ENCODE measurements around the gene SWSAP1. TPM values are rescaled to one million over a fixed set of nuclear protein-coding genes. Genes with fewer than 3 reads are reported as not detected.

The SWSAP1 gene
- total and polyA plus RNA-seq, 9 of the 15 experiments (the other 6 are each of a cell fraction or from before 2014, with no cell fraction given): 0.18 to 2.8 (median 1.7) TPM

GRCh38 chr19:11382898-11383705 lies 8.6 kb downstream of the SWSAP1 start (continued):
- TF ChIP-seq, protein P1, sequence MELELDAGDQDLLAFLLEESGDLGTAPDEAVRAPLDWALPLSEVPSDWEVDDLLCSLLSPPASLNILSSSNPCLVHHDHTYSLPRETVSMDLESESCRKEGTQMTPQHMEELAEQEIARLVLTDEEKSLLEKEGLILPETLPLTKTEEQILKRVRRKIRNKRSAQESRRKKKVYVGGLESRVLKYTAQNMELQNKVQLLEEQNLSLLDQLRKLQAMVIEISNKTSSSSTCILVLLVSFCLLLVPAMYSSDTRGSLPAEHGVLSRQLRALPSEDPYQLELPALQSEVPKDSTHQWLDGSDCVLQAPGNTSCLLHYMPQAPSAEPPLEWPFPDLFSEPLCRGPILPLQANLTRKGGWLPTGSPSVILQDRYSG (tag; conservative IDR thresholded peaks at IDR 0.05; ENCODE audit: low read depth): no peak
- peak; percentile 81 for TF ChIP-seq ZBTB7A (IDR thresholded peaks at IDR 0.05; ENCODE audit: borderline replicate concordance, control insufficient read depth, low read depth, low read length)
- TF ChIP-seq GTF2A2 (tag; IDR thresholded peaks at IDR 0.05): no peak
- TF ChIP-seq KLF6 (CRISPR knock-in tag; IDR thresholded peaks at IDR 0.05; ENCODE audit: borderline replicate concordance): no peak
- peak; percentile 31; the same call in 1 of the 2 replicates for TF ChIP-seq SMARCA4 (IDR thresholded peaks at IDR 0.05)
- TF ChIP-seq, protein P2, sequence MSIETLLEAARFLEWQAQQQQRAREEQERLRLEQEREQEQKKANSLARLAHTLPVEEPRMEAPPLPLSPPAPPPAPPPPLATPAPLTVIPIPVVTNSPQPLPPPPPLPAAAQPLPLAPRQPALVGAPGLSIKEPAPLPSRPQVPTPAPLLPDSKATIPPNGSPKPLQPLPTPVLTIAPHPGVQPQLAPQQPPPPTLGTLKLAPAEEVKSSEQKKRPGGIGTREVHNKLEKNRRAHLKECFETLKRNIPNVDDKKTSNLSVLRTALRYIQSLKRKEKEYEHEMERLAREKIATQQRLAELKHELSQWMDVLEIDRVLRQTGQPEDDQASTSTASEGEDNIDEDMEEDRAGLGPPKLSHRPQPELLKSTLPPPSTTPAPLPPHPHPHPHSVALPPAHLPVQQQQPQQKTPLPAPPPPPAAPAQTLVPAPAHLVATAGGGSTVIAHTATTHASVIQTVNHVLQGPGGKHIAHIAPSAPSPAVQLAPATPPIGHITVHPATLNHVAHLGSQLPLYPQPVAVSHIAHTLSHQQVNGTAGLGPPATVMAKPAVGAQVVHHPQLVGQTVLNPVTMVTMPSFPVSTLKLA (conservative IDR thresholded peaks at IDR 0.05): peak; percentile 93 to 96
- no peak for TF ChIP-seq ZNF79 (CRISPR knock-in tag; IDR thresholded peaks at IDR 0.05; ENCODE audit: low read depth)
- no peak for TF ChIP-seq NR4A1 (CRISPR knock-in tag; IDR thresholded peaks at IDR 0.05)
- no peak for TF ChIP-seq NR4A1 (tag; IDR thresholded peaks at IDR 0.05)
- no peak for TF ChIP-seq RFX7 (CRISPR knock-in tag; IDR thresholded peaks at IDR 0.05)
- peak; percentile 45; the same call in 1 of the 2 replicates for TF ChIP-seq TCF15 (CRISPR knock-in tag; IDR thresholded peaks at IDR 0.05)
- peak; percentile 95 for TF ChIP-seq RB1 (IDR thresholded peaks at IDR 0.05; ENCODE audit: low read depth)
- TF ChIP-seq, protein P3, sequence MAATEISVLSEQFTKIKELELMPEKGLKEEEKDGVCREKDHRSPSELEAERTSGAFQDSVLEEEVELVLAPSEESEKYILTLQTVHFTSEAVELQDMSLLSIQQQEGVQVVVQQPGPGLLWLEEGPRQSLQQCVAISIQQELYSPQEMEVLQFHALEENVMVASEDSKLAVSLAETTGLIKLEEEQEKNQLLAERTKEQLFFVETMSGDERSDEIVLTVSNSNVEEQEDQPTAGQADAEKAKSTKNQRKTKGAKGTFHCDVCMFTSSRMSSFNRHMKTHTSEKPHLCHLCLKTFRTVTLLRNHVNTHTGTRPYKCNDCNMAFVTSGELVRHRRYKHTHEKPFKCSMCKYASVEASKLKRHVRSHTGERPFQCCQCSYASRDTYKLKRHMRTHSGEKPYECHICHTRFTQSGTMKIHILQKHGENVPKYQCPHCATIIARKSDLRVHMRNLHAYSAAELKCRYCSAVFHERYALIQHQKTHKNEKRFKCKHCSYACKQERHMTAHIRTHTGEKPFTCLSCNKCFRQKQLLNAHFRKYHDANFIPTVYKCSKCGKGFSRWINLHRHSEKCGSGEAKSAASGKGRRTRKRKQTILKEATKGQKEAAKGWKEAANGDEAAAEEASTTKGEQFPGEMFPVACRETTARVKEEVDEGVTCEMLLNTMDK (IDR thresholded peaks at IDR 0.05; ENCODE audit: borderline replicate concordance, insufficient read depth, low read depth, low read length, poor library complexity, severe bottlenecking): peak; percentile 88
- 0 out of 2 replicates have a peak, but pooled peaks have one; percentile 19 for TF ChIP-seq BCOR (IDR thresholded peaks at IDR 0.05)
- no peak for TF ChIP-seq TCF7L2 (IDR thresholded peaks at IDR 0.05; ENCODE audit: low read depth, low read length)
- TF ChIP-seq GATA2 (CRISPR knock-in tag; IDR thresholded peaks at IDR 0.05): peak; percentile 16; the same call in 1 of the 2 replicates
- no peak for TF ChIP-seq FOXM1 (IDR thresholded peaks at IDR 0.05; ENCODE audit: low read depth)
- TF ChIP-seq FOXM1 (CRISPR knock-in tag; IDR thresholded peaks at IDR 0.05; ENCODE audit: low read depth): no peak
- no peak for TF ChIP-seq RAD51 (IDR thresholded peaks at IDR 0.05; ENCODE audit: borderline replicate concordance, low read depth)
- no peak for TF ChIP-seq ZNF668 (CRISPR knock-in tag; IDR thresholded peaks at IDR 0.05)
- TF ChIP-seq HOXB6 (CRISPR knock-in tag; IDR thresholded peaks at IDR 0.05; ENCODE audit: borderline replicate concordance): no peak
- TF ChIP-seq HDAC8 (tag; IDR thresholded peaks at IDR 0.05): no peak
- TF ChIP-seq FOXJ2 (tag; IDR thresholded peaks at IDR 0.05): no peak
